MM.1S (cell line): ENCODE data around the gene IFT122.

Experiments used
- DNase-seq: peaks from one replicate; pipeline ENCODE4 v3.0.0-alpha.2; 2015
- H2AFZ ChIP-seq: fragments of 300-600 bp; sonication (generic); 2 replicates; pipeline ENCODE4 v1.6.0; 2016; ENCODE audit warnings: antibody characterized with exemption, low read length
- H3F3A ChIP-seq: fragments of 300-600 bp; sonication (generic); 2 replicates; pipeline ENCODE4 v1.6.1; 2016; ENCODE audit warnings: mild to moderate bottlenecking, antibody characterized with exemption, low read length, moderate library complexity, mixed read lengths; ENCODE audit not compliant: insufficient read depth
- H3K27ac ChIP-seq: fragments of 300-600 bp; sonication (generic); 2 replicates; pipeline ENCODE4 v1.5.1; 2016; ENCODE audit warnings: mild to moderate bottlenecking, low read length
- H3K27me3 ChIP-seq: fragments of 300-600 bp; sonication (generic); replicated peaks from 2 replicates; pipeline ENCODE4 v1.6.0; 2016; ENCODE audit warnings: low read length; ENCODE audit not compliant: insufficient read depth
- H3K36me3 ChIP-seq: fragments of 300-600 bp; sonication (generic); replicated peaks from 2 replicates; pipeline ENCODE4 v1.6.1; 2016; ENCODE audit warnings: mild to moderate bottlenecking, low read length, mixed read lengths; ENCODE audit not compliant: insufficient read depth
- H3K4me1 ChIP-seq: fragments of 300-600 bp; sonication (generic); 2 replicates; pipeline ENCODE4 v1.6.1; 2016; ENCODE audit warnings: low read length, mixed read lengths
- H3K4me2 ChIP-seq: fragments of 300-600 bp; sonication (generic); 2 replicates; pipeline ENCODE4 v1.6.0; 2016; ENCODE audit warnings: low read depth, low read length
- H3K4me3 ChIP-seq: fragments of 300-600 bp; sonication (generic); 2 replicates; pipeline ENCODE4 v1.5.1; 2016; ENCODE audit warnings: low read length, mixed read lengths
- H3K79me2 ChIP-seq: fragments of 300-600 bp; sonication (generic); 2 replicates; pipeline ENCODE4 v1.6.1; 2016; ENCODE audit warnings: mixed run types, low read length, mixed read lengths
- H3K9ac ChIP-seq: fragments of 300-600 bp; sonication (generic); 2 replicates; pipeline ENCODE4 v1.6.1; 2016; ENCODE audit warnings: low read length, mixed read lengths
- H3K9me2 ChIP-seq: fragments of 300-600 bp; sonication (generic); replicated peaks from 2 replicates; pipeline ENCODE4 v1.6.1; 2016; ENCODE audit warnings: mild to moderate bottlenecking, low read length, mixed read lengths; ENCODE audit not compliant: insufficient read depth
- H3K9me3 ChIP-seq: fragments of 300-600 bp; sonication (generic); replicated peaks from 2 replicates; pipeline ENCODE4 v1.6.1; 2016; ENCODE audit warnings: mild to moderate bottlenecking, low read length, mixed read lengths; ENCODE audit not compliant: insufficient read depth
- H4K20me1 ChIP-seq: fragments of 300-600 bp; sonication (generic); 2 replicates; pipeline ENCODE4 v1.6.1; 2016; ENCODE audit warnings: mild to moderate bottlenecking, low read length, moderate library complexity, mixed read lengths; ENCODE audit not compliant: insufficient read depth
- CTCF ChIP-seq: fragments of 300-600 bp; sonication (generic); IDR thresholded peaks from 2 replicates; pipeline ENCODE4 v1.5.1; 2016; ENCODE audit warnings: antibody characterized with exemption, low read length, mixed read lengths
- EZH2 ChIP-seq: fragments of 300-600 bp; sonication (generic); optimal IDR thresholded peaks from 2 replicates; pipeline ENCODE3; 2017; ENCODE audit warnings: low read depth, mild to moderate bottlenecking, antibody characterized with exemption, low read length, mixed read lengths
- EZH2phosphoT487 ChIP-seq: fragments of 300-600 bp; sonication (generic); IDR thresholded peaks from 2 replicates; pipeline ENCODE4 v1.6.1; 2018; ENCODE audit warnings: antibody characterized with exemption, low read length

IFT122 gene

GRCh38 chr3:129473067-129473768, 33.2 kb downstream of the IFT122 start:
- Histone ChIP-seq H4K20me1 (no peaks in the 10 kb centered on the region), H3K4me3 (no peak overlapping the region), H3K9me3 (no peaks in the 10 kb centered on the region), H3K36me3 (no peaks in the 10 kb centered on the region), H3F3A (no peaks in the 10 kb centered on the region), H3K4me1 (no peaks in the 10 kb centered on the region), H3K9ac (no peak overlapping the region), H3K27ac (no peak overlapping the region), H3K79me2 (no peaks in the 10 kb centered on the region), H3K4me2 (no peak overlapping the region), H2AFZ (no peak overlapping the region), H3K27me3 (no peaks in the 10 kb centered on the region), H3K9me2 (no peaks in the 10 kb centered on the region)
- TF ChIP-seq EZH2 (no peak), EZH2phosphoT487 (no peak), CTCF (no peak)
- DNase-seq = no peak

- TF ChIP-seq EZH2phosphoT487 (no peak), EZH2 (no peak), CTCF (no peak)
- H3K79me2 ChIP-seq = no peaks in the 10 kb centered on the region
Measured at GRCh38 chr3:129473769-129474152, 33.7 kb downstream of the IFT122 start.

GRCh38 chr3:129474984-129475804, 35.2 kb downstream of the IFT122 start:
- no peak for DNase-seq
- Histone ChIP-seq H3F3A (no peaks in the 10 kb centered on the region), H3K9ac (no peak overlapping the region), H3K9me2 (no peaks in the 10 kb centered on the region), H3K4me2 (no peak overlapping the region), H3K27me3 (no peaks in the 10 kb centered on the region), H3K27ac (no peak overlapping the region), H3K4me1 (no peaks in the 10 kb centered on the region), H4K20me1 (no peaks in the 10 kb centered on the region), H3K36me3 (no peaks in the 10 kb centered on the region), H3K79me2 (no peaks in the 10 kb centered on the region), H3K9me3 (no peaks in the 10 kb centered on the region), H2AFZ (no peak overlapping the region), H3K4me3 (no peak overlapping the region)
- TF ChIP-seq EZH2 = no peak
- TF ChIP-seq CTCF = no peak
- no peak for TF ChIP-seq EZH2phosphoT487

More at GRCh38 chr3:129473769-129474152, 33.7 kb downstream of the IFT122 start:
- Histone ChIP-seq H3K9ac (no peak overlapping the region), H3K4me1 (no peaks in the 10 kb centered on the region), H3K27me3 (no peaks in the 10 kb centered on the region), H2AFZ (no peak overlapping the region), H3K9me3 (no peaks in the 10 kb centered on the region), H4K20me1 (no peaks in the 10 kb centered on the region), H3F3A (no peaks in the 10 kb centered on the region), H3K36me3 (no peaks in the 10 kb centered on the region), H3K27ac (no peak overlapping the region), H3K4me3 (no peak overlapping the region), H3K9me2 (no peaks in the 10 kb centered on the region), H3K4me2 (no peak overlapping the region)
- DNase-seq = no peak
